Effector CD4-positive, alpha-beta T cell (primary cell): ENCODE measurements around the gene TMEM132C.
"Not testable (repeated sequence)": the region's sequence is repeated elsewhere in the genome, so short reads cannot be mapped to it uniquely, and the experiment has no call there.

Experiments
- DNase-seq: peaks from one replicate; pipeline ENCODE4 v3.0.0-alpha.2; 2020

The TMEM132C gene

DNA sequence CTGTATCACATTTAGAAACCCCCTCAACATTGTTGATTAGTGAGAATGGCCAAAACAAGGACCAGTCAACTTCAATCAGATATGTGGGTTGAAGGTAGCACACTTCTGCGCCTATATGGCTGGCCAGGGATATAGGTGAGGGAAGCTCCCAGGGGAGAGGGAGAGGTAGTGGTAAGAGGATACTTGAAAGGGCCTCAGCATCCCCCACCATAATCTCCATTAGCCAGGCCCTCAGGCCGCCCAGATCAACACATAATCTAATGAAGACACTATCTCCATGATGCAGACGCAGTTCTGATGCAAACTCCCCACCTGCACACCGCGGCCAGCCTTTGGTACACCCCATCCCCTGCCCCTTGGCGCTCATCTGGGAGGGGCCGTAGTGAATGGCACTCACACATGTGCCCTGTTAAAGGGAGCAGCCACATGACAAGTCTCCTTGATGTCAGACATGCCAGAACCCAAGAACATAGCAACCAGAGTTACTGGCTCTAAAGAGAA lies 158.0 kb downstream of the TMEM132C start:
- no peak for DNase-seq

DNA sequence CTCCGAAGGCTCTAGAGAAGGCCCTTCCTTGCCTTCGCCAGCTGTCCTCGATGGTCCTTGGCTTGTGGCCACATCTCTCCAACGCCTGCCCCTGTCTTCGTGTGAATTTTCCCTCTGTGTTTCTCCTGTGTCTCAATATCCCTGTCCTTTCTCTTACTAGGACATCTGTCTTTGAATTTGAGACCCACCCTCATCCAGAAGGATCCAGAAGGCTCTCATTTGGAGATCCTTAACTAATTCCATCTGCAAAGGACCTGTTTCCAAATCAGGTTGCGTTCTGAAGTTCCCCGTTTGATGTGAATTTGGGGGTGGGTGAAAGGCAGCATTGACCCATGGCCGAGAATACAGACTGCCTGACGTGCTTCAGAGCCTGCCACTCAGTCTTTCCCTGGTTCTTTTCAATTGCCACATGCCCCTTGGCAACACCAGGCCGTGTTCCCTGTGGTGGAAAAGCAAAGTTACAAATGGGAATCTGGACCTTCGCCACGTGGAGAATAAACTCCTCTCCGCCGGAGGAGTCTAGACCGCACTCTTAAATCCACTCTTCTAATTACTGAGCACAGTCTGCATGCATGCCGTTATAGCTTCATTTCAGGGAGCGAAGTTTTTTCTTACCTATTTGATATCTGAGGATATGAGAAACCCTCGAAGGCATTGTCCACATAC lies 158.8 kb downstream of the TMEM132C start:
- DNase-seq, result no peak

DNA sequence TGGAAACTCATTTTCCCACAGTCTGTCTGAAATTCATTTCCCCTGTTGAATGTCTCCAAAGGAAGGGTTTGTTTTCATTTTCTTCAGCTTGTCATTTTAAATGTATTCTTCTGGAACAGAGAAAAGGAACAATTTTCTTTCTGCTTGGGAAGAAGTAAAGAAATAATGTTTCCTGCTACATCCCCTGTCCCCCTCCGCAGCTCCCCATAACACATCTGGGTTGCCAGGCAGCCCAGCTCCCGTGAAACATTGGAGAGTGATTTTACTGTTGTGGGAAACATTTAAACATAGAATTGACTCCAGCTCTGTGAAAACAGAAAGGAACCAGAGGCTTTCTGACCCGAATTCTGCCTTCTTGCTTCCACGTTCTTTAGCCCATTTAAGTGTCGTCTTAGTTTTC lies 159.5 kb downstream of the TMEM132C start:
- DNase-seq, result no peak

DNA sequence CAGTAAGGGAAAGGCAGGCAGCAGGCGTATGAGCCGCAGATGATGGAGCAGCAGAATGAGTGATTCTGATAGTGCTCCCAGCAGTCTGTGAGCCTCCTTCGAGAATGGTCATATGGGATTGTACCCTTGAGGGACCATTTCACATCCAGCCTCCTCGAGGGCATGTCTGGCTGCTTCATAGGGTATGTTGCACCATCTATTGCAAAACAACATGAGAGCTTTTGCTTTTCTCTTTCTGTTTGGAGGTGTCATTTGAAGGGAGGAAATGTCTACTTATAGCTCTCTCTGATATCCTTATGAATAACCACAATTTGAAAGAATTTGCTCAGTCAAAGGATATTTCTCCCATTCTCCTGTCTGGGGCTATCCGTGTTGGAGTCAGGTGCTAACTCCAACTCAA lies 172.8 kb downstream of the TMEM132C start:
- DNase-seq, result no peak

DNA sequence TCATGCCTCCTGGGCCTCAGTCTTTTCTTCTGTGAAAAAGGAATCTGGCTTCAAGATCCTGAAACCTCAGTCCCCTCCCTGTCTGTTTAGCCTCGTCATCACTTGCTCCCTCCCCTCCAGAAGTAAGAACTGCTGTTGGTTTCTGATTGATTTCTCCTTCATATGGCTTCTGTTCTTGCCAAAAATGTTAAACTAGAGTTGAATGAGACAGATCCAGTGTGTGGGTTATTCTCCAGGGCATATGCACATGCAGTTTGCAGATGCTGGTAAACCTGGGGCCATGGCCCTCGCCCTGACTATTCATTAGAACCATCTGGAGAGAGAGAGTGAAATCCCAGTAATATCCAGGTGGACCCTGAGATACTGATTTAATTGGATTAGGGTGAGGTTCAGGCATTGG lies 175.1 kb downstream of the TMEM132C start:
- DNase-seq, result no peak

DNA sequence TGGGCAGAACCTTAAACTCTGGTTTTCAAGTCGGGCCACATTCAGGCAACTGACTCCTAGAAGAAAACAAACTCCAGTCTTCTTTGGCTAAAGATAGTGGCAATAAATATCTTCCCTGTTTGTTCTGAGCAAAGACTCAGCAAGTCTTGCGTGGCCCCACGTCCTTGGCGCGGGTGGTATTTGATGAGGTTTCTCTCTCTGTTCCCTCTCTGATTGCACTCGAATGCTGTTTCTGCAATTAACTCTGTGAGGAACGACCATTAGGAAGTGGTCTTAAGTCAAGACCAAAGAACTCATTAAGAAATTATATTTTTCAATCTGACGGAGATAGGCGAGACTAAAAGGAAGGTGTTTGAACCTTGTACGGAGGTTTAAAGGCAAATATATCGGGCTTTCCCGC lies 177.6 kb downstream of the TMEM132C start:
- no peak for DNase-seq

DNA sequence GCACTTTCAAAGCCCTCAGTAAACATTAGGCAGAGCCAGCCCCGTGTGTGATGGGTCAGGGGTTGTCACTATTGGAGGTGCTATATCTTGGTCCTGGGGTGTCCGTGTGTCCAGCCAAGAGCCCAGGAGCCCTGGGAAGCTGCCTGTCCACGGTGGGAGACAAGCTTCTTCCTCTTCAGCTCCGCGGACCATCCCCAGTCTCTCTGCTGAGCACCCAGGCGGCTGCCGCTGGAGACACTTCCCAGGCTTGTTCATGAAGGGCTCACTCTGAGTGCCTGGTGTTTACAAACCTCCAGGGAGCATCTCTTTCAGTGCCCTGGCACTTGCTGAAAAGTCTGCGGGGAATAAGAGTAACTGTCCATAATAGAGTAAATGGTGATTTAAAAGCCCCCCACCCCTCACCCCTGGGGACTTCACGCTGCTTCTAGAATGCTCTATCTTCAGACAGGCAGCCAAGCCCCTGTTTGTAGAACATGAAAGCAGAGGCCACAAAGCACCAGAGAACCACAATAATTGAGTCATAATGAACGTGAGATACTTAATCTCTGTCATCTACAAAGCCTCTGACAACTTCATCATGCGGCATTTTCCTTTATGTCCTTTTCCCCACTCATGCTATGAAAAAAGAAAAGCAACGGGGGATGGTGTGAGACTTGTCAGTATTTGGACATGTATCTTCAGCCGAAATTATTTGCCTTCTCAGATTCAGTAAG lies 178.6 kb downstream of the TMEM132C start:
- no peak for DNase-seq

DNA sequence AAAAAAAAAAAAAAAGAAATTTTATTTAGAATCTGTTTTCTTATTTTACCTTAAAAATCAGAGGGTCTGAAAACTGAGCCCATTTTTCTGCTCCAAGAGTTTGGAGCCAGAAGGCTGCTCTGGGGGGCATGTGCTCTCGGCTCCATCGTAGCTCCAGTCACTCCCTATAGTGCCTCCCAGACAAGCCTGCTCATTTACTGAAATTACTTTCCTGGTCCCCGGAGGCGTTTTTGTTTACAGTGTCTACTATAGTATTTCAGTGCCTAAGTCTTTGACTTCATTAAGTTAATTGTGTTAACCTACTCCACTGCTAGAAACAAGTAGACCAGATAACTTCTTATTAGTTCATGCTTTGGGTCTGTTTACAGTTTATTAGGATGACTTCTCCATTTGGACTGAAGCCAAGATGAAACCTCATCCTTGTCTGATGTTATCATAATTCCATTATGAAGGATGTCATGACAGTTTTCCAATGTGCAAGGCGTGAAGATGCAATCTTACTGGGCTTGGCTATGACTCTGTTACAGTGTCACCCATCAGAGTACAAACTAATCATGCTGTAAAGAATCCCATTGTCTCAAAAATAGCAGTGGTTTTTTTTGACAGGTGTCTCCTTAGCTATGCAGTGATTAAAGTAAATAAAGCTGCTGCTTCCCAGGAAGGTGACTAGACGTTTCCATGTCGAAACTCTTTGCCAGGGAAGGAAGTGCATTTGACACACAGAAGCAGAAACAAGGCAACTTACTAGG lies 182.3 kb downstream of the TMEM132C start:
- DNase-seq, result no peak

DNA sequence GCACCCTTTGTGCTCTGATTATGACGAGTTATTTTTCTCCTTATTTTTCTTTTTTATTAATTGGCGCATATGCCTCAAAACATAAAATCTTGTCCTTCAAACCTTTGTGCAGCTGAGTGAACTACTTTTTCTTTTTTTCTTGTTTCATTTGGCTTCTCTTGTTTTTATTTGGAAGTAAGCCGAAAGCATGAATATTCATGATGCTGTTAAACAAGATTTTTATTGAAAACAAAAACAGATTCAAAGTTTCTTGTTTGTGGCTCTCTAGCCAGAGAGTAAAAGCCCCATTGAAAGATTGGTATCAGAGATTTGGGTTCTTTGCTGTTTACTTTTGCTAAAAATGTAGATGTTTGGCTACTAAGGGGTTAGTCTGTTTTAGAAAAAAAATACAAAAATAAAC lies 183.8 kb downstream of the TMEM132C start:
- DNase-seq, result no peak

DNA sequence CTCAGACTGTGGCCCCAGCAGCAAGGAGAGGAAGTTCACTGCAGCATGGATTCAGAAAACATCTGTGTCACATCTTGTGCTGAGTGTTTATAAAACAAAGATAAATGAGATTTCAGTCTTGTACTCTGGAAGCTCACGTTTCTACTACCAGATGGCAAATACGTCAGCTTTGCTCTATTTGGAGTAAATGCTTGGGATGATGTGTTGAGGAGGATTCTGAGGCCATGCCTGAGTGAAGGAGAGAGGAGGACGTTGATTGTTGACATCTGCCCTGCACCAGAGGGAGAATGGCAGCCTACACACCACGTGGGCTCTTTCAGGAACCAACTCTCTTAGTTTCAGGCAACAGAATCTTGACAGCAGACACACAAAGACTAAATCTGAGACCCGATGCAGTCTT lies 188.9 kb downstream of the TMEM132C start:
- DNase-seq, result no peak

DNA sequence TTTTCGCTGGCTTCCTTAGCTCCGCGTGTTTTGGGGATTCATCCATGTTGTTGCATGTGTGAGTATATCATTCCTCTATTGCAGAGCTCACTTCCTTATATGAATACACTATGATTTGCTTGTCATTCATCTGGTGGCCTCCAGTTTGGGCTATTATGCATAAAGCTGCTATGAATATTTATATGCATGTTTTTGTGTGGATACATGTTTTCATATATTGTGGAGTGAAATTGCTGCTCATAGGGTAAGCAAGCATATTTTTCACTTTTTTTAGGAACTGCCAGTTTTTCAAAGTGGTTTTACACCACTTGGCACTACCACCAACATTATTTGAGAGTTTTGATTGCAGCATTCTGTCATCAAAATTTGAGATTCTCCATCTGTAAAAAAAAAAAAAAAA lies 190.0 kb downstream of the TMEM132C start:
- DNase-seq, result no peak

DNA sequence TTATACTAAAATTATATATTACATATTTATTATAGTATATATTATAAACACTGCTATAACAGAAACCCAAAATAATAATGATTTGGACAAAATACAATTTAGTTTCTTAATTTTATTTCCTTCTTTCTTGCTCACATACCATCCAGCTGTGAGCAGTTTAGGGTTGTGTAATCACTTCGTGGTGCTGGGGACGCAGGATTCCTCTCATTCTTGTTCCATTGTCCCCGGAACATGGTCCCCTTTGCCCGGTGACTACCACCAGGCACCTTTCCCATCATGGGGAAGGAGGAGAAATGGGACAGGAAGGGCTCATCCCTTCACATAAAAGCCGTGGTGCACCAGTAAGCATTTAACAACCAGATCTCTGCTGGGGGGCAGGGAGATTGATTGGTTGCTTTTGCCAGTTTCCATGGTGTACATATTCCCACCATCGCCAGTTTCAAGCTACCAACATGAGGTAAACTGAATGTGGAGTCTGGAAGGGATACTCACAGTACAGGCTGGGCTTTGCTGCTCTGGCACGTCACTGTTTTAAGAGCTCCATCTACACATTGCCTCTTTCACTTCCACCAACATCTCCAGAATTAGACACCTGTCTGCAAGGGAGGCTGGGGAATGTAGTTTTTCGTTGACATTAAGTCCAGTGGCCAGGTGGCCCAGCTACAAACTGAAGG lies 191.5 kb downstream of the TMEM132C start:
- DNase-seq, result no peak

DNA sequence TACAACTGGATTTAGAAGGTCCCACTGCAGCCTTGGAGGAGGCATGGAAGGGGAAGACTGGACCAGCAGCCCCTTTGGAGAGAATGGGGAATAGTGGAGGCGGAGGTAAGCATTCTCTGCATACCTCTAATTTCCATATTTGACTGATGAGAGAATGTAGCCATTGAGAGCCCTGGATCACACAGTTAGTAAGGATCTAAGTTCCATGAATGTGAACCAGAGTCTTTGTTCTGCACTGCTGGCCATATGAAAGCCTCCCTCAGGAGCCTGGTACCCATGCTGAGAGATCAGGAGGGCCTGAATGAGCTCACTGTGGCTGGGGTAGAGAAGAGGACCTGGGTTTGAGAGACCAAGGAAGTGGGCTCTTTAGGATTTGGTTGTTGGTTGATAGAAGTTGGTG lies 192.1 kb downstream of the TMEM132C start:
- no peak for DNase-seq

DNA sequence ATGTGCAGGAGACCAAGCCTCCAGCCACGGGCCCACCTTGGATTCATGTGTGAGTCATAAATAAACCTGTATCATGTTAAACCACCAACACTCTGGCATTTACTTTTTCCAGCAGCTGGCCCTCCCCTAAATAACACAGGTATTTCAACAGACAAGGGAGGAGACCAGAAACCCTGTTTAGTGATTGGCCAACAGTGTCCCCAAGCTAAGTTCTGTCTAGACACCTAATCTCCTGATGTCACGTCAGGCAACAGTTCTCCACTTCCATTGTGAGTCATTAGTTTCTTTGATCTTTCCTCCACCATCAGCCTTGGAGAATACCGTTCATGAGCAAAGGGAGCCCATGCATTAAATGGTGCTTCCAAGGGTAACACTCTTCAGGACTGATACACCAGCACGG lies 196.9 kb downstream of the TMEM132C start:
- DNase-seq, result no peak

DNA sequence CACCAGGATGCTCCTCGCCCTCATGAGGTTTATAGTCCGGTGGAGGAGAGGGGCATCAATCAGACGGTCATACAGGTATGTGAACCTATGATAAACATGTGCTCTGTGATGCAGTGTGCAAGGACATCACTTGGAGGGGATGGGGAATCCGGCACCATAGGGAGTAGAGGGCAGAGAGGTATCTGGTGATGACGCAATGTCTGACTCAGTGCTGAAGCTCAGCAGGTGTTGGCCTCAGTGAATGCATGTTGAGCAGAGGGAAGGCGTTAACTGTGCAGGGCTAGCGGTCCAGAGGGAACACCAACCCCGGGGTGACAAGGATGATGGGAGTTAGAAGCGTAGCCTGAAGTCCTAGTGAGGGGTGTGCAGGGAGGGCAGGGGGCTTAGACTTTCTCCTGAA lies 200.9 kb downstream of the TMEM132C start:
- no peak for DNase-seq

DNA sequence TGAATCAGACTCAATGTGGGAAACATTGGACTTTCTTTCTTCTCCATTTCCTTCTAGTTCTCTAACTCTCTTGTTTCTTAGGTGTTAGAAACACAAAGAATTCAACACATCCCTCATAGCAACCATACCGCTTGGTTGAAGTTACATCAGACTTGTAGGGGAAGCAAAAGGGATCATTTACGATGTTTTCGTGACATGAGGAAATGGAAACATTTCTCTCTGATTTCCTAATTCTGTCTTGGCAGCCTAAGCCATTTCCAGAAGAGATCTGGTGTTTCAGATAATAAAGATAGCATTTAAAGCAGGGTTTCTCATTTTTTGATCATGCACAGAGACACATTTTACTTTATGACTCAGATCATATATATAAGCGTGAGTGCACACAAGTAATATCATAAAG lies 202.0 kb downstream of the TMEM132C start:
- DNase-seq, result no peak

DNA sequence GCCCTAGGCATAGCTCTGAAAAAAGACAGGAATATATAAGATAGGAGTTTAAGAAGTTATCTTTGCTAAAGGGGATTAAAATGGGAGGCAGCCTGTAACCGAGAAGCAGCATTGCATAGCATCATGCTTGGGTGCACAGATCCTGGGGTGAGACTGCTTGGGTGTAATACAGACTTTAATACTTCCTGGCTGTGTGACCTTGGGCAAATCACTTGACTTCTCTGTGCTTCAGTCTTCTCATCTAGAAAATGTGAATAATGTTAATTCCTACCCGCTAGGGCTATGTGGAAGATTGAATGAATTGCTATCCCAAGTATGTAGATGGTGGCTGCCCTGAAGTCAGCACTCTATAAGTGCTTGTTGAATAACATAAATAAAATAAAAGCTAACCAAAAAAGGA lies 204.5 kb downstream of the TMEM132C start:
- no peak for DNase-seq

DNA sequence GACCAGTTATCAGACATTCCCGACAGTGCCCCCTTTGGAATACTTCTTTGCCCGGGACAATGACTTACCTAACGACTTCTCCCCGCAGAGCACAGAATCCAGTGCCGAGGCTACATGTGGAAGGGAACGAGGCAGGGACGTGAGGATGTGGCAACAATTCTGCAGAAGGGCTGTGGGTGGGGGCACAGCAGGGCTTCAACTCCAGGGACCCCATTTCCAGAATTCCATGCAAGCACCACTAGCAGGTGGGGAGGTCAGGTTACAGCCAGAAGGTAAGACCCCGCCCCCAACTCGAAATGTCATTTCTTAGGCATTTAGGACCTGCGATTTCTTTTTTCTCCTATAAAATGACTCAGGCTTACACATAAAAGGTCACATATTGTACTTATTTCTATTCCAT lies 207.9 kb downstream of the TMEM132C start:
- no peak for DNase-seq

DNA sequence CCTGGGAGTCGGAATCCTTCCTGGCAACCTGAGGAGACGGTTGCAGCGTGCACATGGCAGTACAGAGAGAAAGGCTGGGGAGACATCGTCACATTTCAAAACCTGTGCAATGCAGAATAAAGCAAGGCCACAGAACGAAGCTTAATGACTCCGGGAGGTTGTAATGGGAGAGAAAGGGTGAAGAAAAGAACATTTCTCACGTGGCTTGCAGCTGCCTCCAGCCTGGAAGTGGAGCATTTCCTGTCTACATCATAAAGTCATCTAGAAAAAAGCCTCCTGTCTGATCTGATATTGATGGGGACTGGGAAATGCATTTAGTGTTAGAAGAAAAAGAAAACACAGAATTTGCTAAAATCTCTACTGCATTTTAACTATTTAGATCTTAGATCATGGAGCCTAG lies 209.3 kb downstream of the TMEM132C start:
- no peak for DNase-seq

DNA sequence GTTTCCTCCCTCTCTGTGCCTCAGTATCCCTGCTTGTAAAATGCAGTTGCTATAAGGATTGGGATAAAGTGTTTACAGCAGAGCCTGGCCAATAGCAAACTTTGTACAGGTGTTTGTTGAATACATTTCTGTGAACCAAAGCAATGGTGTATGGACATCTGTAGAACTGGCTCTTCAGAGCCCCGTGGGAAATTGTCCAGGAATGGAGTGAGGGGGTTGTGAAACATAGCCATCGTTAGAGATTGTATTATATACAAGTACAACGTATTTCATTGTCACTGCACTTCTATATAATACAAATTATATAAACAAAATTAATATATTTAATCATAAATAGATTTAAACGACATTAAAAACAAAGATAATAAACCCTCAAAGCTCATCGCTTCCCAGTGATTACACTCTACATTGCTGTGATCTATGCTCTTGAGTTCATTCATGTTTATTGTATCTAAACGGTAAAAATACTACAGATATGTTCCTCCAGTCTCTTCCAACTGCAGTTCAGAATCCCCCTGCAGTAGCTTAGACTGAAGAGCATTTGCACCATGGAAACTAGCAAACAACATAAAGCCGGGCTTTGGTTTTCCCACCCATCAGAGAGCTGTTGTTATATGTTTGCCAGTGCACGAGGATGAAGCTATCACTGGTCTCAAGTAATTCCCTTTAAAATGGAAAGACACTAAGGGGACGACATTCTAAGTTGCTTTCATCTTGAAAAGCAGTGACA lies 216.7 kb downstream of the TMEM132C start:
- no peak for DNase-seq

DNA sequence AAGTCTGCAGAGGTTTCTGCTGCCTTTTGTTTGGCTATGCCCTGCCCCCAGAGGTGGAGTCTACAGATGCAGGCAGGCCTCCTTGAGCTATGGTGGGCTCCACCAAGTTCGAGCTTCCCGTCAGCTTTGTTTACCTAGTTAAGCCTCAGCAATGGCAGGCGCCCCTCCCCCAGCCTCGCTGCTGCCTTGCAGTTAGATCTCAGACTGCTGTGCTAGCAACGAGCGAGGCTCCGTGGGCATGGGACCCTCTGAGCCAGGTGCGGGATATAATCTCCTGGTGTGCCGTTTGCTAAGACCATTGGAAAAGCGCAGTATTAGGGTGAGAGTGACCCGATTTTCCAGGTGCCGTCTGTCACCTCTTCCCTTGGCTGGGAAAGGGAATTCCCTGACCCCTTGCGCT lies 230.4 kb downstream of the TMEM132C start:
- not testable (repeated sequence) for DNase-seq

DNA sequence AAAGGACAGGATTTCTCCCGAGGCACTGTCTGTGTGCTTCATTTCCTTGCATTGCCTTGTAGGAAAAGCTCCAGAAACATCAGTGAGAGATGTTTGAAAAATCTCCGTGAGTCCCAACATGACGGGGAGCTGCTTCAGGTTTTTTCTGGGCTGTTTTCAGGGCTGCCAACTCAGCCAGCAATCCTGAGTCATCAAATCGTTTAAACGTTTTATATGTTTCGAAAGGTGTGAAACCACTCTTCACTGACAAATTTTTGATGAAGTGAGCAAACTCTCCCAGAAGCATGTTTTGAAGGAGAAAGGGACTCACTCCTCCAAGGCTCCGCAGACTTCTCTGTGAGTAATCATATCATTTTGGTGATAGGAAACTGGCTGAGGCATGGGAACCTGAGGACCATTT lies 240.5 kb downstream of the TMEM132C start:
- no peak for DNase-seq

DNA sequence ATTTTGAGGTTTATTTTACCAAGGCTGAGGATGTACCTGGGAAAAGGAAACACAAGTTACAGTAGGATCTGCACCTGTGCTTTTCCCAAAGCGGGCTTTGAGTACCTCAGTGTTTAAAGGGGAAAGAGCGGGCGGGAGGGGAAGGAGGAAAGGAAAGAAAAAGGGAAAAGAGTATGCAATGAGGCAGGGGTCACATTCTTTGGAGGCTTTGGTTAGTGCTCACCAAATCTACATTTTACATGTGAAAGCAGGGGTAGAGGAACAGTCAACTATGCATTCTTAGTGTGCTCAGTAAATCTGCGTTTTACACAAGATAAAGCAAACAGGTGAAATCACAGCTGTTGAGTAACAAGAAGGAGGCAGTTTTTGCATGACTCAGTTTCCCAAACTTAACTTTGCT lies 242.2 kb downstream of the TMEM132C start:
- DNase-seq, result no peak
